Hepatocyte (in vitro differentiated cells): ENCODE results near the gene MCF2L. TPM values are rescaled to one million over a fixed set of nuclear protein-coding genes. Genes with fewer than 3 reads are reported as not detected.

Experiments used
- DNase-seq: peaks from one replicate; pipeline ENCODE4 v3.0.0-alpha.2; 2016; ENCODE audit warnings: low spot score
- H2AFZ ChIP-seq: fragments of 200-600 bp; sonication (generic); 2 replicates; pipeline ENCODE4 v1.6.0; 2016; ENCODE audit warnings: antibody characterized with exemption, mild to moderate bottlenecking
- H3K27ac ChIP-seq: fragments of 200-600 bp; sonication (generic); 2 replicates; pipeline ENCODE4 v1.5.1; 2016; ENCODE audit warnings: mild to moderate bottlenecking
- H3K27me3 ChIP-seq: fragments of 200-600 bp; sonication (generic); 2 replicates; pipeline ENCODE4 v1.6.1; 2016
- H3K36me3 ChIP-seq: fragments of 200-600 bp; sonication (generic); replicated peaks from 2 replicates; pipeline ENCODE4 v1.5.1; 2016; ENCODE audit warnings: low read depth; ENCODE audit not compliant: insufficient read depth
- H3K4me1 ChIP-seq: fragments of 200-600 bp; sonication (generic); 2 replicates; pipeline ENCODE4 v1.5.1; 2016; ENCODE audit warnings: mild to moderate bottlenecking, moderate library complexity; ENCODE audit not compliant: insufficient read depth
- H3K4me2 ChIP-seq: fragments of 200-600 bp; sonication (generic); 2 replicates; pipeline ENCODE4 v1.6.0; 2016
- H3K4me3 ChIP-seq: fragments of 200-600 bp; sonication (generic); 2 replicates; pipeline ENCODE4 v1.5.1; 2016; ENCODE audit warnings: mild to moderate bottlenecking
- H3K79me2 ChIP-seq: fragments of 200-600 bp; sonication (generic); 2 replicates; pipeline ENCODE4 v1.6.0; 2017; ENCODE audit warnings: mild to moderate bottlenecking
- H3K9me2 ChIP-seq: fragments of 200-600 bp; sonication (generic); replicated peaks from 2 replicates; pipeline ENCODE4 v1.6.0; 2017; ENCODE audit warnings: mild to moderate bottlenecking; ENCODE audit not compliant: insufficient read depth
- H3K9me3 ChIP-seq: fragments of 200-600 bp; sonication (generic); 2 replicates; pipeline ENCODE4 v1.5.1; 2016; ENCODE audit warnings: low read depth, mild to moderate bottlenecking
- H4K20me1 ChIP-seq: fragments of 200-600 bp; sonication (generic); 2 replicates; pipeline ENCODE4 v1.6.0; 2016; ENCODE audit warnings: mild to moderate bottlenecking; ENCODE audit not compliant: insufficient read depth, poor library complexity, severe bottlenecking
- CTCF ChIP-seq: fragments of 200-600 bp; sonication (generic); IDR thresholded peaks from 2 replicates; pipeline ENCODE4 v1.5.1; 2016; ENCODE audit warnings: antibody characterized with exemption, mild to moderate bottlenecking; ENCODE audit not compliant: poor library complexity
- EZH2 ChIP-seq: fragments of 200-600 bp; sonication (generic); IDR thresholded peaks from 2 replicates; pipeline ENCODE4 v1.6.1; 2016; ENCODE audit warnings: antibody characterized with exemption, mild to moderate bottlenecking, borderline replicate concordance
- EZH2phosphoT487 ChIP-seq: fragments of 200-600 bp; sonication (generic); IDR thresholded peaks from one replicate; pipeline ENCODE4 v1.6.1; 2018; ENCODE audit warnings: antibody characterized with exemption, mild to moderate bottlenecking, low read depth, moderate library complexity; ENCODE audit not compliant: unreplicated experiment, severe bottlenecking
- WGBS: methylation state at CpG from one replicate; pipeline ENCODE4 v1.1.6; 2016; ENCODE audit warnings: low lambda C conversion rate; ENCODE audit errors: missing lambda C conversion rate; 5-methylcytosine and 5-hydroxymethylcytosine counted together
- polyA plus RNA-seq: library from polyadenylated mRNA; unstranded; fragments of >200 nt; fragmentation: Nextera tagmentation; extraction: Ambion mirVana; gene quantifications from 2 replicates; pipeline ENCODE4 v1.2.1, GENCODE V29; 2016
- total RNA-seq: library from RNA; depleted of rRNA; stranded (reverse); fragments of >200 nt; gene quantifications from 2 replicates; pipeline ENCODE4 v1.2.3, GENCODE V29; 2014

MCF2L gene
- total and polyA plus RNA-seq, 2 experiments from 2014 or later = 11.1 to 22.4 TPM

- no peaks in the 10 kb centered on the region for H4K20me1 ChIP-seq
- no peak overlapping the region for H2AFZ ChIP-seq
- no peaks in the 10 kb centered on the region for H3K9me3 ChIP-seq
- DNase-seq = no peak
- H3K4me3 ChIP-seq = no peak overlapping the region
- no peaks in the 10 kb centered on the region for H3K27me3 ChIP-seq
- TF ChIP-seq CTCF (no peak), EZH2phosphoT487 (no peak), EZH2 (no peak)
- peaks cover 29% of the 10 kb centered on the region for H3K4me1 ChIP-seq
- WGBS = 89% methylated on average over 23 of the region's 23 CpGs
- H3K27ac ChIP-seq = no peak overlapping the region
- no peaks in the 10 kb centered on the region for H3K36me3 ChIP-seq
- no peaks in the 10 kb centered on the region for H3K9me2 ChIP-seq
- H3K4me2 ChIP-seq = no peak overlapping the region
- H3K79me2 ChIP-seq = peaks cover 20% of the 10 kb centered on the region
Observed at GRCh38 chr13:112998521-112999280, 29.7 kb downstream of the MCF2L start.

GRCh38 chr13:112999414-113000177 is 30.6 kb downstream of the MCF2L start:
- no peaks in the 10 kb centered on the region for H3K9me3 ChIP-seq
- no peak overlapping the region for H3K4me3 ChIP-seq
- TF ChIP-seq CTCF = no peak
- TF ChIP-seq EZH2phosphoT487 = no peak
- TF ChIP-seq EZH2 = no peak
- no peaks in the 10 kb centered on the region for H3K36me3 ChIP-seq
- 92% methylated on average over 32 of the region's 32 CpGs for WGBS
- no peaks in the 10 kb centered on the region for H3K27me3 ChIP-seq
- no peak overlapping the region for H2AFZ ChIP-seq
- no peak overlapping the region for H3K4me2 ChIP-seq
- H4K20me1 ChIP-seq = no peaks in the 10 kb centered on the region
- peaks cover 20% of the 10 kb centered on the region for H3K79me2 ChIP-seq
- no peaks in the 10 kb centered on the region for H3K9me2 ChIP-seq
- H3K4me1 ChIP-seq = peaks cover 29% of the 10 kb centered on the region
- H3K27ac ChIP-seq = no peak overlapping the region
- DNase-seq = no peak

GRCh38 chr13:113000575-113000974 is 31.6 kb downstream of the MCF2L start:
- Histone ChIP-seq H3K9me2 (no peaks in the 10 kb centered on the region), H3K27ac (no peak overlapping the region), H3K79me2 (peaks cover 20% of the 10 kb centered on the region), H3K36me3 (no peaks in the 10 kb centered on the region), H3K27me3 (no peaks in the 10 kb centered on the region), H4K20me1 (no peaks in the 10 kb centered on the region), H3K4me1 (peaks cover 29% of the 10 kb centered on the region), H3K9me3 (no peaks in the 10 kb centered on the region), H2AFZ (no peak overlapping the region), H3K4me3 (no peak overlapping the region), H3K4me2 (no peak overlapping the region)
- 87% methylated on average over 14 of the region's 14 CpGs for WGBS
- TF ChIP-seq EZH2phosphoT487 (no peak), EZH2 (no peak), CTCF (no peak)
- DNase-seq = no peak
